Stimulated activated CD8-positive, alpha-beta memory T cell treated with anti-CD3 and anti-CD28 coated beads, Interleukin-7, amount 100 ng/mL, for 4 hours (primary cell): Measurements from ENCODE around the gene AMBRA1.
"Not testable (repeated sequence)": the region's sequence is repeated elsewhere in the genome, so short reads cannot be mapped to it uniquely, and the experiment has no call there.

ENCODE experiments used
- DNase-seq, 2 donors: peaks; one replicate each; pipeline ENCODE4 v3.0.0-alpha.2; 2020; ENCODE audit warnings: low read depth in 2 of 2

Gene AMBRA1

DNA sequence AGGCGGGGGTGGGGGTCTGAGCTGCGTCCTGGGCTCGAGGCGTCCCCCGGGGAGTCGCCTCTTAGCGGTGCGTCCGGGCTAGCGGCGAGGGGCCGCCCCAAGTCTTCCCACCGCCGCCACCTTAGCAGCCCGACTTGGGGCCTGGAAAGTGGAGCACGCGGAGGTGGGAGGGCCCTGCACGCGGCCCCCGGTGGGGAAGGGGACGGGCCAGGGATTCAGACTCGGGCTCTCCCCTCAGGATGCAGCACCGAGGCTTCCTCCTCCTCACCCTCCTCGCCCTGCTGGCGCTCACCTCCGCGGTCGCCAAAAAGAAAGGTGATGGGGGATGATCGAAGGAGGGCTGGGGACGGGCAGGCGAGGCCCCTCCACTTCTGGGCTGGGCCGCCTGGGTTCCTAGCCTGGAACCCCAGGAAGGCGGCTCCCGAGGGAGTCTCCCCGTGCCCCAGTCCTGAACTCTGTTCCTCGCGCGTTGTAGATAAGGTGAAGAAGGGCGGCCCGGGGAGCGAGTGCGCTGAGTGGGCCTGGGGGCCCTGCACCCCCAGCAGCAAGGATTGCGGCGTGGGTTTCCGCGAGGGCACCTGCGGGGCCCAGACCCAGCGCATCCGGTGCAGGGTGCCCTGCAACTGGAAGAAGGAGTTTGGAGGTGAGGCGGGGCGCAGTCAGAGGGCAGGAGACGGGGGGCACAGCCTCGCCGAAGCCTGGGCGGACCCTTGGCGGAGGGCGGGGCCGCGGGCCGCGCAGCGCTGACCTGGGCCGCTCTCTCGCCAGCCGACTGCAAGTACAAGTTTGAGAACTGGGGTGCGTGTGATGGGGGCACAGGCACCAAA is 211.8 kb downstream of the AMBRA1 start:
- DNase-seq, result no peak

DNA sequence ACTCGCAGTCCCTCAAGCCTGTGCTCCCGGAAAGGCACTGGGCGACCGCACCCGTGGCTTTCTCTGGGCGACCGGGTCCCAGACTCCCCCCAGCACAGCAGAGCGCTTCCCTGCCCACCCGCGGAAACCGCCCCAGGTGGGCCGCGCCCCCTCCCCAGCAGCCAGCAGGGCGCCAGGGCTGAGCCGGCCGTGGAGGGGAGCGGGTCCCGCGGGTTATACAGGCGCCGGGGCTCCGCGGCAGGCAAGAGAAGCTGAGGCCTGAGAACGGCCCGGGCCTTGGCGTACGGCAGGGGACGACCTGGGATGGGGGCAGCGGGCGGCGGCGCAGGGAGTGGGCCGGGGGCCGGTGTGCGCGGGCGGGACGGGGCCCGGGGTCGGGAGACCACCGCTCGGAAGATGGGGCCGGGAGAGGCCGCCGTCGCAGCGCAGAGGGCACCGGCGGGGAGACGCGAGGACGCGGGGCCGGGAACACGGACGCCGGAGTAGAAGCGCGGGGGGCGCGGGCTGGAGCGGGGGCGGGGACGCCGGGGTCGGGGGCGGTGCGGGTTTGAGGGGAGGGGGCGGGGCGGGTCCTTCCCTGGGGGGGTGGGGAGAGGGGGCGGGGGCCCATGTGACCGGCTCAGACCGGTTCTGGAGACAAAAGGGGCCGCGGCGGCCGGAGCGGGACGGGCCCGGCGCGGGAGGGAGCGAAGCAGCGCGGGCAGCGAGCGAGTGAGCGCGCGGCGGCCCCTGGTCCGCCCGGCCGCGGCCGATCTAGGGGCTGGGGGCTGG is 212.6 kb downstream of the AMBRA1 start, which contains the start of gene MDK:
Gene MDK, plus strand, starts transcription at position 622 of the 771 bp plus-strand sequence. CDS start 389 bp downstream, outside the sequence.
- no peak for DNase-seq

DNA sequence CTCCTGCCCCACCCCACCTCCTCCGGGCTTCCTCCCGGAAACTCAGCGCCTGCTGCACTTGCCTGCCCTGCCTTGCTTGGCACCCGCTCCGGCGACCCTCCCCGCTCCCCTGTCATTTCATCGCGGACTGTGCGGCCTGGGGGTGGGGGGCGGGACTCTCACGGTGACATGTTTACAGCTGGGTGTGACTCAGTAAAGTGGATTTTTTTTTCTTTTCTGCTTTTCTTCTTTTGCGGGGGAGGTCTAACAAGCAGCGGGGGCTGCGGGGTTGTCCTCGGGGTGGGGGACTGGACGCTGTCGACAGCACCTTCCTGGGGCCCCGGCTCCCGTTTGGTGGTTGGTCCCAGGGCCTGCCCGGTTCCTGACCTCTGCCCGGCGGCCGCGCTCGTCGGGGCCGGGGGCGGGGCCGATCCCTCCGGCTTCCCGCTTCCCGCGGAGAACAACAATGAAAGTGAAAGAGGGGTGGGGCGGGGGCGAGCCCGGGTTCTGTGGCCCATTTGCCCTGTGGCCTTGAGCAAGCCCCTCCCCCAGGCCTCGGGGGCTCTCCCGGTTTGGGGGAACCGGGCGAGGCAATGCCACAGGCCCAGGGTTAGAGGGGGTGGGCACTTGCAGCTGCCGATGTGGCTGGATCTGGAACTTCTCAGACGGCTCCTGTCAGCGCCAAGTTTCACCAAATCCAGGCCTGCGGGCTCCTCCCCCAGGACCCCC is 213.3 kb downstream of the AMBRA1 start:
- peak; percentile 36 to 64 for DNase-seq

- DNase-seq, result not testable (repeated sequence)
Observed at GRCh38 chr11:46379482-46380293, 214.1 kb downstream of the AMBRA1 start.

DNA sequence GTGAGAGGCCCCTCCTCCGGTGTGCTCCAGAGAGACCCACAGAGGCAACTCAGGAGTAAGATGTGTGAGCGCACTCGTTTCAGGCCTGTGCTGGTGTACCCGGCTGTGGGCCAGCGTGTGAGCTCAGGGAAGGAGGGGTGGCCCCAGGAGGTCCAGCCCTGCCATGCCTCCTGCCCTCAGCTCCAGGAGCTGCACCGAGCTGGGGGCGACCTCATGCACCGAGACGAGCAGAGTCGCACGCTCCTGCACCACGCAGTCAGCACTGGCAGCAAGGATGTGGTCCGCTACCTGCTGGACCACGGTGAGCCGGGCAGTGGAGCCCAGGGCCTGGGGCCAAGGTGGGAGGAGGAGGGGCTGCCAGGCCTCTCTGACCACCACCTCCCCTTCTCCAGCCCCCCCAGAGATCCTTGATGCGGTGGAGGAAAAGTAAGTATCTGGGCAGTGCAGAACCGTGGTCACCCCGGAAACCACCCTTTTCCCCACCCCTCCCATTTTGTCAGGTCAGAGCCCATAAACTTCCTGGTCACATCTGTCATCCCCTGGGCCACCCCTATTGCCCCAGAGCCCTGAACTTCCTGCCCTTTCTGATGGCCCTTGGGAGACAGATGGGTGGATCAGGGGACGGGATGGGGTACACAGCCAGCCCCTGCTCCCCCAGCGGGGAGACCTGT is 214.9 kb downstream of the AMBRA1 start:
- DNase-seq, result no peak

DNA sequence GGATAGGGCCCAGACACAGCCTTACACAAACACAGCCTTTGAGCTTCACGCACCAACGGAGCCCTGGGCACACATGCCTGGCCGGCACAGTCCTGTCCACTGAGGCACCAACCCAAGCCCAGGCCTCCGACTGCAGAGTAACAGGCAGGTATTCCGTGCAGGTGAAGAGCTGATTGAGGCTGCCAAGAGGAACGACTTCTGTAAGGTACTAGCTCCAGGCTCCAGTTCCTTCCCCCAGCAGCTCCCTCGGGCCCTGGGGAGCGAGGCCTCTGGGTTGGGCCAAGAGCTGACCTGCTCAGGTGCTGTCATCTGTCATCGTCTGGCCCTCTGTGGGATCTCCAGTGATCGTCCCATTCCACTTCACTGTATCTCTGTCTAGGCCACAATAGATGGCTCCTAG is 215.5 kb downstream of the AMBRA1 start:
- DNase-seq, result no peak

DNA sequence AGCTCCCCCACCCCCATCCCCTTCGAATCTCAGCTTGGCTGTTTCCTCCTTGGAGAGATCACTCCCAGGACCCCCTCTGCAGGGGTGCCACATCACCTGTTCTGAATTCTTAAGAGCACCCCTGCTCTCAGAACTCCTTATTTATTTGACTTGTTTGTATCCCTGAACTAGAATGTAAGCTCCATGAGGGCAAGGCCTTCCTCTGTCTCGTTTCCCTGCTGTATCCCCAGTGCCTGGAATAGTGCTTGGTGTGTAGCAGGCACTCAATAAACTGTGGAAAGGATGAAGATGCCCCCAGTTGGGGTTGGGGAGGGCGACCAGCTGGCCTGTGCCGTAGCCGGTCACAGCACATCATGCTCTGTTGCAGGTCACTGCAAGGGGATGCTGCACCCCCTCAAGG is 216.0 kb downstream of the AMBRA1 start:
- DNase-seq, result no peak

GRCh38 chr11:46377290-46377689 is 216.5 kb downstream of the AMBRA1 start:
- DNase-seq, result no peak

DNA sequence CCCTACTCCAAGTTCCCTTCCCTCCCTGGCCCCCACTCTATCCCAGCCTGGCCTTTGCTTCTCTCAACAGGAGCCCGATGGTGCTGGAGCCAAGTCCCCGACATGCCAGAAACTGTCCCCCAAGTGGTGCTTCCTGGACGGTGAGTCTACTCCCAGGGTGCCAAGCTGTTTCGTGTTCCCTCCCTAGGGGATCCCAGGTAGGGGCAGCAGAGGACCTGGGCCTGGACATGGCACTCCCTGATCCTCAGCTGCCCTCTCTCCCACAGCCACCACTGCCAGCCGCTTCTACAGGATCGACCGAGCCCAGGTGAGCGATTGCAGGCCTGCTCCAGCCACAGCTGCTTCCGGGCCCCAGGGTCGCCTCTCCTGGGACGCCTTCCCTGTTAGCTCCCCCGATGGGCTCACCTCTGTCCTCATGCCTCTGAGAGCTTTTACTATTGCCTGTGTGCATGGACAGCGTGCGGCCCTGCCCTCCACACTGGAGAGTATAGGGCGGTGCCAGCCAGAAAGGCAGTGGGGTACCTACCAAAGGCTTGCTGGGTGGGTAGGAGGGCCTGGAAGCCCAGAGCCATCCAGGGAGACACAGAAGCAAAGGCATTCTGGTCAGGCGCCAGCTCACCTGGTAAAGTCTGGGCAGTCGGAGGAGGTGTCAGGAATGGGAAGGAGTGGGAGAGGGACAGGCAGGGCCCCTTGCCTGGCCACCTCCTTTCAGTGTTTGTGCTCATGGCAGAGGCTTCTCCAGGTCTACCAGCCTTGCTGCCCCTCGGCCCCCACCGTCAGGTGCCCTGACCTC is 217.4 kb downstream of the AMBRA1 start:
- DNase-seq, result no peak

DNA sequence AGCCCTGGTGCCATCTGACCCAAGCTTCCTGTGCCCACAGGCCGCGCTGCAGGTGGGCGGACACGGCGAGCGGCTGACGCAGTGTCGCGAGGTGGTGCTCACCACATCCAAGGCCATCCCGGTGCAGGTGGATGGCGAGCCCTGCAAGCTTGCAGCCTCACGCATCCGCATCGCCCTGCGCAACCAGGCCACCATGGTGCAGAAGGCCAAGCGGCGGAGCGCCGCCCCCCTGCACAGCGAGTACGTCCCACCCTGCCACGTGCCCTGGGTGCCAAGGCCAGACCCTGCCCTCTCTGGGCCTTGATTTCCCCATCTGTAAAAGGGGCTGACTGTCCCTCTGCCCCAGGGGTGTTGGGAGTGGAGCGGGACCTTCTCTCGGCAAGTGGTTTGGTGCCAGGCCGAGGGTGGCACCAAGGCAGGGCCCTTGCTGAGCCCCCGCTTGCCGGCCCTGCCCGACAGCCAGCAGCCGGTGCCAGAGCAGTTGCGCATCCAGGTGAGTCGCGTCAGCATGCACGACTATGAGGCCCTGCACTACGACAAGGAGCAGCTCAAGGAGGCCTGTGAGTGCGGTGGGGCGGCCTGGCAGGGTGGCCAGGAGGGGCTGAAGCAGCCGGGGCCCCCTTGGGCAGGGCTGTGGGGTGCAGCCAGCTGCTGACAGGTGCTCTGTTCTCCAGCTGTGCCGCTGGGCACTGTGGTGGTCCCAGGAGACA is 218.3 kb downstream of the AMBRA1 start:
- no peak for DNase-seq

- no peak for DNase-seq
Observed at GRCh38 chr11:46374815-46375214, 219.0 kb downstream of the AMBRA1 start.

- no peak for DNase-seq
Observed at GRCh38 chr11:46373787-46374740, 219.8 kb downstream of the AMBRA1 start.

GRCh38 chr11:46372501-46372900 is 221.3 kb downstream of the AMBRA1 start:
- DNase-seq, result not testable (repeated sequence)

DNA sequence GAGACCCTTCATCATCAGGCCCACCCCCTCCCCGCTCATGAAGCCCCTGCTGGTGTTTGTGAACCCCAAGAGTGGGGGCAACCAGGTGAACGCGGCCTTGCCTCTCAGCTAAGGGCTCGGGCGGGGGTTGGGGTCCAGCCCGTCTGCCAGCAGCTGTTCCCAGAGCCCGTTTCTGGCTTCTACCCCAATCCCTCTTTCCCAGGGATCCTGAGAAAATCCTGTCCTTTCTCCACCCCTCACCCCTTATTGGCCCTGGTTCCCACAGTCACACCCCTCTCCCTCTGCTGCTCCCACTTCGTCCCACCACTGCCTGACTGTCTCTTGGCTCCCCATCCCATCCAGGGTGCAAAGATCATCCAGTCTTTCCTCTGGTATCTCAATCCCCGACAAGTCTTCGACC is 221.7 kb downstream of the AMBRA1 start:
- no peak for DNase-seq

DNA sequence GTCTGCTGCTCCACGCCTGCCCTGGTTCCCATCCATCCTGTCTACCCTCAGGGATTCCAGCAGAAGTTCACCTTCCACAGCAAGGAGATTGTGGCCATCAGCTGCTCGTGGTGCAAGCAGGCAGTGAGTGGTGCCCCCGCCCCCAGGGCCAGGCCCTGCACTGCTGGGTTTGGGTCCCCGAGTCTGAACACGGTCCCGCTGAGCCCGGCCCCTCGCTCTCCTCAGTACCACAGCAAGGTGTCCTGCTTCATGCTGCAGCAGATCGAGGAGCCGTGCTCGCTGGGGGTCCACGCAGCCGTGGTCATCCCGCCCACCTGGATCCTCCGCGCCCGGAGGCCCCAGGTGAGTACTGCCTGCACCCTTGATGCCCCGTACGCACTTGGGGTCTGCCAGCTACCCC is 222.6 kb downstream of the AMBRA1 start:
- DNase-seq, result not testable (repeated sequence)

- DNase-seq, result no peak
Observed at GRCh38 chr11:46370253-46370652, 223.6 kb downstream of the AMBRA1 start.

DNA sequence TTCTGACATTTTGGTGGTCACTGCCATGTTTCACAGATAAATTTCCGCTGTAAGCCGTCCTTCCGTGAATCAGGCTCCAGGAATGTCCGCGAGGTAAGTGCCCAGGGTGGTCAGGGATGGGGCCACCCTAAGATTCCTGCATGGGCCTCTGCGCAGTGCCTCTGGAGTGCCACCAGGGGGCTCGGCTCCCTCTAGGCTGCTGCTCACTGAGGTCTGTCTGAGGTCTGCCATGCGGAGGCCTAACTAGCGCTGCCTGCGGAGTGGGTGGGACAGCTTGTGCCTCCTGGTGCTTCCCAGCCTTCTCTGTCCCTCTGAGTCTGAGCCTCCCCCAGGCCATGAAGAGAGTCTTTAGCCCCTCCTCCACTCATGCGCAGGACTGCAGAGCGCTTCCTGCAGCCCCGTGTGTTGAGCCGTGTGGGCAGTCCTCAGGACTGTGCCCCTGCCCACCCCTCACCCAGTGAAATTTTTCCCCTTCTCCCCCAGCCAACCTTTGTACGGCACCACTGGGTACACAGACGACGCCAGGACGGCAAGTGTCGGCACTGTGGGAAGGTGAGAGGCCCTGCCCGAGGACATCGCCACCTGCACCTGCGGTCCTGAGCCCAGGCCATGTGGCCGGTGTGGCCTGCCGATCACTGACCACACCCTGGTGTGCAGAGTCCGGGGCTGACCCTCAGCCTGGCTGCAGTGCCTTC is 224.2 kb downstream of the AMBRA1 start:
- peak in 1 of 2 donors; percentile 17 for DNase-seq

- no peak for DNase-seq
Observed at GRCh38 chr11:46367916-46368267, 225.9 kb downstream of the AMBRA1 start.
